ENCODE measurements around the gene LRRC63. TPM values are rescaled to one million over a fixed set of nuclear protein-coding genes. Genes with fewer than 3 reads are reported as not detected.

LRRC63 gene
- polyA plus RNA-seq, 1 donor = 0.09 TPM

GRCh38 chr13:46181840-46182490, 29.8 kb upstream of the LRRC63 start, which contains the start of gene LCP1:
TSS of gene LCP1 (minus strand) at chr13:46182177. CDS start at chr13:46159662, 22,515 bp downstream.
- H3K27ac ChIP-seq (ENCODE audit: low read length) = no peak within 1 kb of the TSS
- DNase-seq = peak; percentile 16 to 20
- H3K9me3 ChIP-seq (ENCODE audit: control insufficient read depth, low read depth, low read length) = no peaks in the 10 kb centered on the region
- H3K36me3 ChIP-seq (ENCODE audit: control insufficient read depth, insufficient read depth, low read length) = no peaks in the 10 kb centered on the region
- WGBS (ENCODE audit: insufficient coverage, low lambda C conversion rate) = 93% methylated on average over 2 of the region's 8 CpGs
- peak within 1 kb of the TSS; percentile 13 for H3K4me3 ChIP-seq (ENCODE audit: low read length)
- no peaks in the 10 kb centered on the region for H3K27me3 ChIP-seq (ENCODE audit: control insufficient read depth, insufficient read depth, low read length)
- no peaks in the 10 kb centered on the region for H3K4me1 ChIP-seq (ENCODE audit: control insufficient read depth, insufficient read depth, low read length)

- Histone ChIP-seq H3K4me3 (ENCODE audit: low read length) (no peak overlapping the region), H3K36me3 (ENCODE audit: control insufficient read depth, insufficient read depth, low read length) (no peaks in the 10 kb centered on the region), H3K27ac (ENCODE audit: low read length) (no peak overlapping the region), H3K4me1 (ENCODE audit: control insufficient read depth, insufficient read depth, low read length) (no peaks in the 10 kb centered on the region), H3K9me3 (ENCODE audit: control insufficient read depth, low read depth, low read length) (no peaks in the 10 kb centered on the region), H3K27me3 (ENCODE audit: control insufficient read depth, insufficient read depth, low read length) (no peaks in the 10 kb centered on the region)
- no peak for DNase-seq
- WGBS (ENCODE audit: insufficient coverage, low lambda C conversion rate) = no CpG with 5 or more reads among the region's 2 CpGs
Measured at GRCh38 chr13:46182491-46182877, 29.2 kb upstream of the LRRC63 start.

- no CpG with 5 or more reads among the region's 15 CpGs for WGBS (ENCODE audit: insufficient coverage, low lambda C conversion rate)
- no peaks in the 10 kb centered on the region for H3K36me3 ChIP-seq (ENCODE audit: control insufficient read depth, insufficient read depth, low read length)
- no peaks in the 10 kb centered on the region for H3K4me1 ChIP-seq (ENCODE audit: control insufficient read depth, insufficient read depth, low read length)
- DNase-seq = no peak
- no peaks in the 10 kb centered on the region for H3K9me3 ChIP-seq (ENCODE audit: control insufficient read depth, low read depth, low read length)
- H3K27me3 ChIP-seq (ENCODE audit: control insufficient read depth, insufficient read depth, low read length) = no peaks in the 10 kb centered on the region
- no peak overlapping the region for H3K27ac ChIP-seq (ENCODE audit: low read length)
- no peak overlapping the region for H3K4me3 ChIP-seq (ENCODE audit: low read length)
Measured at GRCh38 chr13:46183018-46183946, 28.4 kb upstream of the LRRC63 start.

DNA sequence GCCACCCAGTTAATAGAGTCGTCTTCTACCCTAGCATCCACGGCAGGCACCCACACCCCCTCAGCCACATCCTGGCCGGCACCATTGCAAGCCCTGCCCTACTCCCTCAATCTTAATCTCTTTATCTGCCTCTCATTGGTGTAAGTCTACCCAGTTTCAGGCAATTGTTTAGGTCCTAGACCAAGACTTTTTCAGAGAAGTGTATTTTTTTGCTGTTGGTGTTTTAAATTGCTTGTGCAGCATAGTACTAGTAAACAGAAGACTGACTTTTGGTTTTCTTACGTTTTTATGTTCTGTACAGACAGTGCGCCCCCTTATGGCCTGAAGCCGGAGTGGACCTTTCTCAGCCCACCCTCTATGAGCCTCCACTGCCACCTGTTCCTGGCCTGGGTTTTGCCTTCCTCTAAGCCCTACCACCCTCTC, 27.4 kb upstream of the LRRC63 start:
- no peak overlapping the region for H3K4me3 ChIP-seq (ENCODE audit: low read length)
- H3K27ac ChIP-seq (ENCODE audit: low read length) = no peak overlapping the region
- no peaks in the 10 kb centered on the region for H3K36me3 ChIP-seq (ENCODE audit: control insufficient read depth, insufficient read depth, low read length)
- no peak for DNase-seq
- no peaks in the 10 kb centered on the region for H3K9me3 ChIP-seq (ENCODE audit: control insufficient read depth, low read depth, low read length)
- no peaks in the 10 kb centered on the region for H3K27me3 ChIP-seq (ENCODE audit: control insufficient read depth, insufficient read depth, low read length)
- 50% methylated on average over 2 of the region's 6 CpGs for WGBS (ENCODE audit: insufficient coverage, low lambda C conversion rate)
- H3K4me1 ChIP-seq (ENCODE audit: control insufficient read depth, insufficient read depth, low read length) = no peaks in the 10 kb centered on the region

DNA sequence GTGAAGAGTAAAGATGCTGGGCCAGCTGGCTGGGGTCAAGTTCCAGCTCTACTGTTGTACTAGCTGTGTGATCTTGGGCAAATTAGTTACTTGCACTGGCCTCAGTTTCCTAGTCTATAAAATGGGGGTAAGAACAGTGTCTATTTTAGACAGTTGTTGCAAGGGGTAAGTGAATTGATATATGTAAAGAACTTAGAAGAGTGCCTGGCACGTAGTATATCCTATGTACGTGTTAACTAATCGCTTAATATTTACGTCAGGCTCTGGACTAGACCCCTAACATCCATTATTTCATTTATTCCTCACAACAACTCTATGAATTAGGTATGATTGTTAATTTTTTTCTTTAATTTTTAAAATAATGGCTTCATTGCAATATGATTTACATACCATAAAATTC, 26.1 kb upstream of the LRRC63 start:
- no peaks in the 10 kb centered on the region for H3K9me3 ChIP-seq (ENCODE audit: control insufficient read depth, low read depth, low read length)
- H3K27ac ChIP-seq (ENCODE audit: low read length) = no peak overlapping the region
- H3K4me3 ChIP-seq (ENCODE audit: low read length) = no peak overlapping the region
- H3K4me1 ChIP-seq (ENCODE audit: control insufficient read depth, insufficient read depth, low read length) = no peaks in the 10 kb centered on the region
- no peak for DNase-seq
- H3K27me3 ChIP-seq (ENCODE audit: control insufficient read depth, insufficient read depth, low read length) = no peaks in the 10 kb centered on the region
- 100% methylated on average over 4 of the region's 4 CpGs for WGBS (ENCODE audit: insufficient coverage, low lambda C conversion rate)
- no peaks in the 10 kb centered on the region for H3K36me3 ChIP-seq (ENCODE audit: control insufficient read depth, insufficient read depth, low read length)

GRCh38 chr13:46192412-46192811, 19.3 kb upstream of the LRRC63 start:
- no peak overlapping the region for H3K4me3 ChIP-seq (ENCODE audit: low read length)
- no peaks in the 10 kb centered on the region for H3K27me3 ChIP-seq (ENCODE audit: control insufficient read depth, insufficient read depth, low read length)
- no peaks in the 10 kb centered on the region for H3K4me1 ChIP-seq (ENCODE audit: control insufficient read depth, insufficient read depth, low read length)
- H3K27ac ChIP-seq (ENCODE audit: low read length) = no peak overlapping the region
- no peak for DNase-seq
- 89% methylated on average over 1 of the region's 1 CpG for WGBS (ENCODE audit: insufficient coverage, low lambda C conversion rate)
- H3K9me3 ChIP-seq (ENCODE audit: control insufficient read depth, low read depth, low read length) = no peaks in the 10 kb centered on the region
- no peaks in the 10 kb centered on the region for H3K36me3 ChIP-seq (ENCODE audit: control insufficient read depth, insufficient read depth, low read length)

- Histone ChIP-seq H3K9me3 (ENCODE audit: control insufficient read depth, low read depth, low read length) (no peaks in the 10 kb centered on the region), H3K27ac (ENCODE audit: low read length) (no peak overlapping the region), H3K27me3 (ENCODE audit: control insufficient read depth, insufficient read depth, low read length) (no peaks in the 10 kb centered on the region), H3K36me3 (ENCODE audit: control insufficient read depth, insufficient read depth, low read length) (no peaks in the 10 kb centered on the region), H3K4me1 (ENCODE audit: control insufficient read depth, insufficient read depth, low read length) (no peaks in the 10 kb centered on the region), H3K4me3 (ENCODE audit: low read length) (no peak overlapping the region)
- 100% methylated on average over 1 of the region's 1 CpG for WGBS (ENCODE audit: insufficient coverage, low lambda C conversion rate)
- DNase-seq = no peak
Measured at GRCh38 chr13:46195016-46195415, 16.7 kb upstream of the LRRC63 start.

DNA sequence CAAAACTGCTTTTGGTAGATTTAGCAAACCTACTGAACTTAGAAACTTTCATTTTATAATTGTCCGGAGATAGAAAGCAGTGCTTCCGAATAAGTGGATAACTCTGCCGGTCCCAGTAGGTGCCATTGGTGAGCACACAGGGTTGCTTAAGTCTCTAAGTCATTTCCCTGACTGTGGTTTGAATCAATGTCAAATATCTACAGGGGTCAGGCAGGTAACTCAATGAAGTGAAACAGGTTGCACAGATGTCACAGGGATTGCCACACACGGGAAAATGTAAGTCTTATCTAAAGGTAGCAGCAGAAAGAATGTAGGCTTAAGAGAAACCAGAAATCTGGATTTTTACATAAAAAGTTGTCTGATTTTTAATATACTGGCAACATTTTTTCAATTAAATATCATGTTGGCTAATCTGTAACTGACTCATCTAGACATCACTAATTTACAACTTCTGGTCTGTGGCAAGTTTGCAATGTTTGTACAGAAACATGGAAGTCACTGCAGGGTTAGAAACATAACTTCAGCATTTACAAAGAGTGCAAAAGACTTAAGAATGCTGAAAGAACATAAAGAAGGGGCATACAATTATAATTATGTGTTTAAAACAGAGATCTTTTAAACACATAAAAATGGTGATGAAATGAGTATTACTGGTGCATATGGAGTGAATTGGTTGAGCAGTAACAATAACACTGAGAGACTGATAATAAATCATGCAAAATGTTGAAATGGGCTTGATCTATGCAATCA, 14.3 kb upstream of the LRRC63 start:
- DNase-seq = no peak
- Histone ChIP-seq H3K4me3 (ENCODE audit: low read length) (no peak overlapping the region), H3K9me3 (ENCODE audit: control insufficient read depth, low read depth, low read length) (no peaks in the 10 kb centered on the region), H3K36me3 (ENCODE audit: control insufficient read depth, insufficient read depth, low read length) (no peaks in the 10 kb centered on the region), H3K27me3 (ENCODE audit: control insufficient read depth, insufficient read depth, low read length) (no peaks in the 10 kb centered on the region), H3K27ac (ENCODE audit: low read length) (no peak overlapping the region), H3K4me1 (ENCODE audit: control insufficient read depth, insufficient read depth, low read length) (no peaks in the 10 kb centered on the region)
- WGBS (ENCODE audit: insufficient coverage, low lambda C conversion rate) = 100% methylated on average over 1 of the region's 4 CpGs

- Histone ChIP-seq H3K9me3 (ENCODE audit: control insufficient read depth, low read depth, low read length) (no peaks in the 10 kb centered on the region), H3K27ac (ENCODE audit: low read length) (no peak overlapping the region), H3K36me3 (ENCODE audit: control insufficient read depth, insufficient read depth, low read length) (no peaks in the 10 kb centered on the region), H3K27me3 (ENCODE audit: control insufficient read depth, insufficient read depth, low read length) (no peaks in the 10 kb centered on the region), H3K4me1 (ENCODE audit: control insufficient read depth, insufficient read depth, low read length) (no peaks in the 10 kb centered on the region), H3K4me3 (ENCODE audit: low read length) (no peak overlapping the region)
- WGBS (ENCODE audit: insufficient coverage, low lambda C conversion rate) = 100% methylated on average over 1 of the region's 3 CpGs
- DNase-seq = no peak
Measured at GRCh38 chr13:46198696-46199193, 13.0 kb upstream of the LRRC63 start.

GRCh38 chr13:46202188-46202795, 9.4 kb upstream of the LRRC63 start:
- no peak for DNase-seq
- H3K4me3 ChIP-seq (ENCODE audit: low read length) = no peak overlapping the region
- no peaks in the 10 kb centered on the region for H3K9me3 ChIP-seq (ENCODE audit: control insufficient read depth, low read depth, low read length)
- H3K27ac ChIP-seq (ENCODE audit: low read length) = no peak overlapping the region
- H3K27me3 ChIP-seq (ENCODE audit: control insufficient read depth, insufficient read depth, low read length) = no peaks in the 10 kb centered on the region
- no peaks in the 10 kb centered on the region for H3K36me3 ChIP-seq (ENCODE audit: control insufficient read depth, insufficient read depth, low read length)
- WGBS (ENCODE audit: insufficient coverage, low lambda C conversion rate) = 89% methylated on average over 1 of the region's 3 CpGs
- H3K4me1 ChIP-seq (ENCODE audit: control insufficient read depth, insufficient read depth, low read length) = no peaks in the 10 kb centered on the region
